HG03064 (cell line): ENCODE measurements around the gene BBIP1.
A peak's percentile ranks its signal among the peaks of the same experiment; 100 is the strongest.

ENCODE experiments used
- ATAC-seq: cut with Tn5 transposase; IDR thresholded peaks from one replicate; pipeline ENCODE4 v1.9.1; 2021; ENCODE audit warnings: low read depth; ENCODE audit not compliant: unreplicated experiment

Gene BBIP1

DNA sequence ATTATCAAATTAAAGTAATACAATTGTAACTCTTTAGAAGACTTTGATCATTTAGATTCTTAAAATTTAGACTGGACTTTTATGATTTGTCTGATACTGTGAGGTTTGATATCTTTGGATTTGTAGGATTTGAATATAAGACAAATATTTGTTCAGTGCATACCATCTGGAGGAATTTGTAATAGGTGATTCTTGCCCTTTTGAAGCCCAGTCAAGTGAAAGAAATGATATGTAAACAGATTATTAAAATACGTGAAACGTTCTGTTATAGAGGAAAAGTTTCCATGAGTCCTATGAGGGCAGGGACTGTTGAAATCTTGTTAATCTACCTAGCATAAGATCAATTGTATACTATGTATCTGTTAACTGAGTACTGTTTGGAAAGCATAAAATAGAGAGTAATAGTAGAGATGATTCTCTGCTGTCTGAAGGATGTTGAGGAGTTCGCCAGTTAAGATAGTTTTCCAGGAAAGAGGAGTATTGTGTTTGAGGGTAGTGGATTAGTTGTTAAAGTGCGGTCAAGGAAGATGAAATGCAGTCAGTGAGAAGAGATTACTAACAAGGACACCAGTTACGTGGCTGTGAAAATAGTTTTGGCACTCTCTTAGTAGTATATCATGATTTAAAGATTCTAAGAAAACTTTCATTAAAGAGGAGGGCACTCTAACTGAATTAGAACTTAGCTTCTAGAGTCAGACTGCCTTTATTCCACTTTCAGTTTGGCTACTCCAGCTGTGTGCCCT, 32.9 kb downstream of the BBIP1 start:
- ATAC-seq, result no peak

DNA sequence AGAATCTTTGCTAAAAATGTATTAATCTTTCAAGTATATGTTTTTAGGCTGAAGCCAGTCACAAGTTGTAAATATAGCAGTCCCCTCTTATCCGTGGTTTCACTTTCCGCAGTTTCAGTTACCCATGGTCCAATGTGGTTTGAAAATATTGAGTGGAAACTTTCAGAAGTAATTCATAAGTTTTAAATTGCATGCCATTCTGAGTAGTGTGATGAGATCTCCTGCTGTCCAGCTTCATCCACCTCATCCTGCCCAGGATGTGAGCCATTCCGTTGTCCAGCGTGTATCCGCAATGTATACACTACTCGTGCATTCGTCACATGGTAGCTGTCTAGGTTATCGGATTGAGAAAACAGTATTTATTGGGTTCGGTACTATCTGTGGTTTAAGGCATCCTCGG, 35.1 kb downstream of the BBIP1 start:
- ATAC-seq, result no peak

DNA sequence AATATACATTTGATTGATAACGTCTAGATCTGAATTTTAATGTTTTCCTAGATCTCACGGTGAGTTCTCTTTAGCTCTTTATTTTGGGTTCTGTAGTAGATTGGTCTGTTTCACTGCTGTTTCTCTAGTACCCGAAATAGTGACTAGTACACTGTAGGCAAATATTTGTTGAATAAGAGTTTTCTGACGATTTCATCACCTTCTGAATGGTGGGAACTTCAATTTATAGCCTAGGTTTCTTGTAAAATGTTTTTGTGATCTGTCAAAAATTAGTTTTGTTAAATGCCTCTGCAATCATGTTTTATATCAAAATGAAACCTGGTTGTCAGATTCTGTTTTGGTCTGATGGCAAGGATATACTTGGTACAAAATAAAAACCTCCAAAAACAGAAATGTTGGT, 37.1 kb downstream of the BBIP1 start:
- no peak for ATAC-seq

DNA sequence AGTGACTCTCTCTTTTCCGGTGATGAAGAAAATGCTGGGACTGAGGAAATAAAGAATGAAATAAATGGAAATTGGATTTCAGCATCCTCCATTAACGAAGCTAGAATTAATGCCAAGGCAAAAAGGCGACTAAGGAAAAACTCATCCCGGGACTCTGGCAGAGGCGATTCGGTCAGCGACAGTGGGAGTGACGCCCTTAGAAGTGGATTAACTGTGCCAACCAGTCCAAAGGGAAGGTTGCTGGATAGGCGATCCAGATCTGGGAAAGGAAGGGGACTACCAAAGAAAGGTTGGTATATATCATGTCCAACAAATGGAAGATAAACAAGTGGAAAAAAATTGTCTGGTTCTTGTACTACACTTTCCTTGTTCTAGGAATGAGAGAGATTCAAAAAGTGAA, 37.7 kb downstream of the BBIP1 start:
- ATAC-seq, result no peak

GRCh38 chr10:110880012-110880411, 39.0 kb downstream of the BBIP1 start:
- no peak for ATAC-seq

- no peak for ATAC-seq
These were observed 42.2 kb downstream of the BBIP1 start for GRCh38 chr10:110876788-110877187.

- no peak for ATAC-seq
These were observed 43.0 kb downstream of the BBIP1 start for GRCh38 chr10:110876000-110876399.

GRCh38 chr10:110873951-110874350, 45.0 kb downstream of the BBIP1 start:
- no peak for ATAC-seq

DNA sequence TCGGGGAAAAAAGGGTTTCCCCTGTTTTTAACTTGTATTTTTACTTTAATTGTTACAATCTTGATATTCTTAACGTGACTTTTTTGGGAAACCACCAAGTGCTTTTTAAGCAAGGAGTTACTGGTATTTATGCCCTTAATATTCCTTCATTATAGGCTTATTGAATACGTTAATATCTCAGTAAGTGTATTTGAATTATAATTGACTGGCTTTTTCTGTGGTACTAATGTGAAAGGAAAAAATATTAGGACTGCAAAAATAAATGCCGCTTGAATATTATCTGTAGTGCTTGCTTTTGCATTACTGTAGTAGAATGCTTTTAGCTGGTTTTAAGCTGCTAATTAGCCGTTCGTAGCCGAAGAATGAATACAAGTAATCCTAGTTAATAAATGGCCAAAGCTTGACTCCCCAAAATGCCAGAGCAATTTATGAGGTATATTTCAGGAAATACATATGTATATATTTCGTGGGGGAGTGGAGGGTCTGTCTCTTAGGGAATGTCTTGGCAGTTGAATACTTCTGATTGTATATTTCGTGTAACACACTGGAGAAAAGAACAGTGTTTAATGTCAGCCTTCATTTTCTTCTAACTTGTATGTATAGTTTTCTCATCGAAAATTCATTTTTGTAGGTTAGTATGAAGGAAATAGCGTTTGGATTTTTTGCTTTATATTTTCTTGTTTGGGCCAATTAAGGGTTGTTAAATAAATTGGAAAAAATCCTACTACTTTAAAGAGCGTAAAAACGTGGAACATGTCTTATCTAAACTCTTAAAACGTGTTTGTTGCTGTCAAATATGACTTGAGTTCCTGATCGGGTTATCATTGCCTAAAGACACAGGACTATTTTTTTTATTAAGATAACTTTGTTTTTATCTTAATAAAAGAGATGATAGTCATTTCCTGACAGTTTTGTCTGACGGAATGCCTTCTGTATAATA, 45.7 kb downstream of the BBIP1 start:
- ATAC-seq, result no peak

DNA sequence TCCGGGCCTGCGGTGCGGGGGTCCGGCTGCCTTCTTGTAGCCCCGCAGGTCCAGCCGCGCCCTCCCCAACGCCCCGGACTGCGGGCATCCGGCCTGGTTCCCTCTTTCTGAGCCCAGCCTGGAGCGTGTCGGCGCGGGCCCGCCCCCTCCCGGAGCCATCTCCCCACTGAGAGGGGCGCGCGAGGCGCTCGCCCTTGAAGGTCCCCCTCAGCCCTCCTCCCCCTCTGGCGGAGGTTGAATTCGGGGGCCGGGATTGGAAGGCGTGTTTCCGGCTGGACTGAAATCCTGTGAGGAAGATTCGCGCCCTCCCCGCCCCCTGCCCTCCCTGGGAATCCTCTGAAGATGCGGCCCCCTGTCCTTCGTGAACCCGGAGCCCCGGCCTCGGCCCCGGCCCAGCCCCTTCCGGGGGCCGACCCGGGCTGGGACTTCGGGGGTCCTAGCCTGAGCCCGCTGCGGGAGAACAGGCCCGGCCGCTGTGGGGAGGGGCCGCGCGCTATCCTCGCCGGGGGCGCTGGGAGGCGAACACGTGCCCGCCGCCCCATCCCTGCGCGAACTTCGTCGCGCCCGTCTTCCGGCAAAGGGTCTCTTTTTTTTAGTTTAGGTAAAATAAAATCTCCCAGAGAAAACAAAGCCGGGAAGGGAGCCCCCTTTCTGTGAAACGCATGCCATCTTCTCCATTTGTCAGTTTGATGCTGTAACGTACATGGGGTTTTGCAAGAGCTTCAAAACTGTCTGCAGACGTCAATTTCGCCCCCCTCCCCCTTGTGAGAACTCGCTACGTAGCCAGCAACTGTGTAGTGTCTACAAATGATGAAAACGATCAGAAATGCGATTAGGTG, 46.6 kb downstream of the BBIP1 start:
- ATAC-seq, result peak; percentile 50

DNA sequence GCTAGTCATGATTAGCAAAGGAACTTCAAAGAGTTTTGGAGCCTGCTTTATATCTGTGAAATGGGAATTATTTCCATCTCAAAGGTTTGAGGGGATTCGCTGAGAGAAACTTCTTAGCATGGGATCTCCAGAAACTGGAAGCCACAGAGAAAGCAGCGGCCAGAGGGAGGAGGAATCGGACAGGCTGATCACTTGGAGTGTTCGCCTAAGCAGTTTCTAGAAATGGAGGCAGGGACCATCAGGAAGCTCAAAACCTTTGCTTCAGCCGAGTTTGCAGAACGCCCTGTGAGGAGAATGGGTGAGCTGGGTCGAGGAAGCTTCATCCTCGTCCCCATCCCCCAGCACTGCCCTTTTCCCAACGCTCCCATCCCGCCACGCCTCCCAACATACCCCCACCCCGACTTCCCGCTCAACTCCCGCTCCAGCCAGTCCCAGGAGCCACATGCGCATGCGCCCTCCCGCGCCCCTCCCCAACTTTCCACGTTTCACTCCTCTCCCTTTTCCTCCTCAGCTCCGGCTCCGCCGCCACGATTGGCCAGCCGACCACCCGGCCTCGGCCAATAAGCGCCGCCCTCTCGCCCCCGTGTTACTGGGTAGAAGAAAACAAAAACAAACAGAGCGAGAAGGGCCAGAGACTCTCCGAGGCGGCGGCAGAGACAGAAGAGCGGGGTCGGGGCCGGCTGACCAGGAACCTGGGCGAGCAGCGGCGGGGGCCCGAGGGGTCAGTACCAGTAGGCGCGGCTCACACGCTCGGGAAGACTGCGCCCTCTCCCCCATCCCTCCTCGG, 47.5 kb downstream of the BBIP1 start, which contains the start of gene PDCD4:
Gene PDCD4, plus strand, starts transcription at position 631 of the 787 bp plus-strand sequence. CDS start 4,100 bp downstream, outside the sequence.
- ATAC-seq, result peak; percentile 70

- ATAC-seq, result no peak
These were observed 48.1 kb downstream of the BBIP1 start for GRCh38 chr10:110870823-110871297.

GRCh38 chr10:110868981-110869380, 50.0 kb downstream of the BBIP1 start:
- no peak for ATAC-seq

GRCh38 chr10:110867807-110868465, 51.0 kb downstream of the BBIP1 start:
- ATAC-seq, result no peak

DNA sequence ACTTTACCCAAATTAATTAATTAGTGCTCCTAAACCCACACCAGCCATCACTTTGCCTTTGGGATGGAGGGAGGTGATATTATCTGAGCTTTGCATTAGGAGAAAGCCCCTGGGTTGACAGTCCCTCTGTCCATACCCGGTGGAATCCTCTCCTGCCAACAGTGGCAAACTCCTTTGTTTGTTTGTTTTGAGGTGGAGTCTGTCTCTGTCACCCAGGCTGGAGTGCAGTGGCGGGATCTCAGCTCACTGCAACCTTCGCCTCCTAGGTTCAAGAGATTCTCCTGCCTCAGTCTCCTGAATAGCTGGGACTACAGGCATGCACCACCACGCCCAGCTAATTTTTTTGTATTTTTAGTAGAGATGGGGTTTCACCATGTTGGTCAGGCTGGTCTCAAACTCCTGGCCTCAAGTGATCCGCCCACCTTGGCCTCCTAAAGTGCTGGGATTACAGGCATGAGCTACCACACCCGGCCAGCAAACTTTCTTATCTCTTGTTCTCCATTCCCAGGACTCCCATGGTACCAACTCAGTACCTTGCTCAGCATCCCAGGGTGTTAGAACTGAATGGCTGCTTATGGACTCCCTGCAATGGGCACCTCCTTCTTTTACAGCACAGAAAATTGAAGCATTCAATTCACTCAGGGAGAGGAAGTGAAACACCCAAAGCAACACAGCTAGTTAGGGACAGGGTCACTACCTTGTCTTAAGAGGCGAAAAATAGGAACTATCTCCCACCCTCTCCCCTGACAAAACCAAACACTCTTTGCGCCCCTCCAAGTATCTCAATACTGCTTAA, 51.8 kb downstream of the BBIP1 start:
- ATAC-seq, result peak; percentile 24

DNA sequence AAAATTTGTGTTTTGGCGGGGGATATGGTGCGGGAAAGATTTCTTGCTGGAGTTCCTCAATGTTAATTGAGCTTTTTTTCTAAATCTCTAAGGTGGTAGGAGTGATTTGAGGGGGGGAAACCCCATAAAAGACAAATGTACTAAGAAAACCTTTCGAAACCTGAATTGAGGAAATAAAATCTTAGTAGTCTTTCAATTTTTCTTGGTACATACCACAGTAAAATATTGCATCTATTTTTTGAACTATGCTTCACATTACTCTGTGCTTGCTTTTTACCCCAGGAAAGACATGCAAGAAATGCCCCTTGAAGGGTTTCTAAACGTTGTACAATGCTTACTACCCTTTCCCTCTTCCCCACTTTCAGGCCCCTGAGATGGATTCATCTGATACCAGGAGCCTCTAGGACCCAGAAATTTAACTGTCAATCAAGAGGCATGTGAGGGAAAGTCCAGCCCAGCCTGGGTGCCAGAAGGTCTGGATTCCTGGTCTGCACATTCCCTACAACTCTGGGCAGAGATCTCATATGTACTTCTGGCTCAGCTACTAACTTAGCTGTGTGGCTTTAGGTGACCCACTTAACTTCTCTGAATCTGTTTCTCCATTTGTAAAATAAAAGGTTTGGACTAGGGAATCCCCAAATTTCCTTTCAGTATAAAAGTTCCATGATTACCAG, 53.0 kb downstream of the BBIP1 start:
- ATAC-seq, result no peak

GRCh38 chr10:110865186-110865808, 53.7 kb downstream of the BBIP1 start:
- no peak for ATAC-seq
